ENCODE results near the gene SSRP1. TPM values are rescaled to one million over a fixed set of nuclear protein-coding genes. Genes with fewer than 3 reads are reported as not detected.

SSRP1 gene
- total and polyA plus RNA-seq, 9 of the 15 experiments (the other 6 are each of a cell fraction or from before 2014, with no cell fraction given), result 91.1 to 416 (median 245) TPM

GRCh38 chr11:57379732-57380131 lies 44.0 kb upstream of the SSRP1 start (continued):
- no peak for TF ChIP-seq ZNF407 (IDR thresholded peaks at IDR 0.05; ENCODE audit: low read depth)
- TF ChIP-seq TAF15 (IDR thresholded peaks at IDR 0.05; ENCODE audit: low read depth, low read length), result no peak
- TF ChIP-seq EHMT2 (IDR thresholded peaks at IDR 0.05), result peak; percentile 99
- TF ChIP-seq MAZ (CRISPR knock-in tag; conservative IDR thresholded peaks at IDR 0.05 in 1 of 2, IDR thresholded peaks at IDR 0.05 in 1 of 2), result 0 out of 4 replicates have a peak, but pooled peaks of 1 of the 2 experiments have one; percentile 18
- 0 out of 2 replicates have a peak, but pooled peaks have one; percentile 46 for TF ChIP-seq MAX (CRISPR knock-in tag; IDR thresholded peaks at IDR 0.05)
- 0 out of 2 replicates have a peak, but pooled peaks have one; percentile 25 for TF ChIP-seq TFAP4 (CRISPR knock-in tag; IDR thresholded peaks at IDR 0.05; ENCODE audit: borderline replicate concordance)
- no peak for TF ChIP-seq DEAF1 (CRISPR knock-in tag; IDR thresholded peaks at IDR 0.05)
- no peak for TF ChIP-seq TCF15 (CRISPR knock-in tag; IDR thresholded peaks at IDR 0.05)
- TF ChIP-seq TCFL5 (CRISPR knock-in tag; conservative IDR thresholded peaks at IDR 0.05), result no peak
- no peak for TF ChIP-seq HMGXB4 (CRISPR knock-in tag; IDR thresholded peaks at IDR 0.05)
- TF ChIP-seq ZNF217 (CRISPR knock-in tag; IDR thresholded peaks at IDR 0.05), result no peak
- no peak for TF ChIP-seq ZNF444 (CRISPR knock-in tag; IDR thresholded peaks at IDR 0.05)
- TF ChIP-seq JUNB (CRISPR knock-in tag; conservative IDR thresholded peaks at IDR 0.05), result no peak

Measured in K562 (cell line).